22Rv1 (cell line): Measurements from ENCODE around the gene ARHGAP23.

Source experiments
- H3K27ac ChIP-seq: fragments of 450-650 bp; 2 replicates; pipeline ENCODE4 v1.5.1; 2017
- CTCF ChIP-seq: fragments of 450-650 bp; IDR thresholded peaks from 2 replicates; pipeline ENCODE4 v1.5.1; 2017; ENCODE audit warnings: mild to moderate bottlenecking
- ZFX ChIP-seq: fragments of 450-650 bp; IDR thresholded peaks from 2 replicates; pipeline ENCODE4 v1.6.1; 2017; ENCODE audit warnings: antibody characterized with exemption, borderline replicate concordance

The ARHGAP23 gene

GRCh38 chr17:38547444-38547843, 119.2 kb downstream of the ARHGAP23 start:
- no peak overlapping the region for H3K27ac ChIP-seq
- TF ChIP-seq CTCF (no peak), ZFX (no peak)

GRCh38 chr17:38549285-38549684, 121.0 kb downstream of the ARHGAP23 start:
- no peak overlapping the region for H3K27ac ChIP-seq
- TF ChIP-seq CTCF (no peak), ZFX (no peak)

GRCh38 chr17:38550661-38551060, 122.4 kb downstream of the ARHGAP23 start:
- no peak for TF ChIP-seq CTCF
- no peak for TF ChIP-seq ZFX
- H3K27ac ChIP-seq: no peak overlapping the region

GRCh38 chr17:38551121-38551520, 122.9 kb downstream of the ARHGAP23 start:
- TF ChIP-seq CTCF (no peak), ZFX (no peak)
- no peak overlapping the region for H3K27ac ChIP-seq

- no peak overlapping the region for H3K27ac ChIP-seq
- TF ChIP-seq CTCF (no peak), ZFX (no peak)
These were observed 124.1 kb downstream of the ARHGAP23 start for GRCh38 chr17:38552343-38552742.

- no peak for TF ChIP-seq ZFX
- H3K27ac ChIP-seq: no peak overlapping the region
These were observed 126.4 kb downstream of the ARHGAP23 start for GRCh38 chr17:38554430-38555350.

GRCh38 chr17:38556239-38556638, 128.0 kb downstream of the ARHGAP23 start:
- no peak overlapping the region for H3K27ac ChIP-seq
- TF ChIP-seq ZFX: no peak
- no peak for TF ChIP-seq CTCF
